Measurements from ENCODE around the gene HCFC2. TPM values are rescaled to one million over a fixed set of nuclear protein-coding genes. Genes with fewer than 3 reads are reported as not detected.

HCFC2 gene
- total and polyA plus RNA-seq, 2 of the 8 experiments (the other 6 are each of a cell fraction or from before 2014, with no cell fraction given) = 0.62 to 1.8 TPM

DNA sequence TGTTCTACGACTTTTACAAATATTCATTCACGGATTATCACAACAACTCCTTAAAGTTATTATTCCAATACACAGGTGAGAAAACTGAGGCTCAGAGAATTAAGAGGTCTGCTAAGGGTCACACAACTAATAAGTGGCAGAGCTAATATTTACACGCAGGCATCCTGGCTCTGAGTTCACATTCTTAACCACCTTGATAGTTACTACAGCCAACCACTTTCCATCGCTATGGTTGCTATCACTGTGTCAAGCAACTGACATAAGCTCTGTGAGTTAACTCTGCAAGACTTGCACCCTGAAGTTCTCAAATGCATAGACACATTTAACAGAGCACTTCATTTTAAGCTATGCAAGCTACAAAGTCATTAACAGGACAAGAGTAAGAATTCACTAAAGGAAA is 18.0 kb upstream of the HCFC2 start:
- no peak for TF ChIP-seq RXRA (IDR thresholded peaks at IDR 0.05; ENCODE audit: insufficient read depth, low read depth, low read length)
- TF ChIP-seq CTBP2 (IDR thresholded peaks at IDR 0.05; ENCODE audit: borderline replicate concordance, insufficient read depth, insufficient read length, low read length) = no peak
- Histone ChIP-seq H3K79me2 (ENCODE audit: control insufficient read depth in 1 of 2, insufficient read depth in 2 of 2, low read length in 2 of 2) (no peaks in the 10 kb centered on the region), H3K23me2 (ENCODE audit: low read depth, low read length) (peaks cover 11% of the 10 kb centered on the region), H4K5ac (ENCODE audit: insufficient read length, low read depth, low read length) (no peak overlapping the region), H3K56ac (replicated peaks; ENCODE audit: insufficient read length, low read depth, low read length) (no peak overlapping the region), H3K4me3 (ENCODE audit: extremely low read depth in 1 of 4, insufficient read depth in 2 of 4, low read depth in 3 of 4, low read length in 4 of 4) (no peak overlapping the region), H3K4me1 (replicated peaks in 1 of 4; ENCODE audit: control insufficient read depth in 3 of 4, insufficient read depth in 4 of 4, low read length in 3 of 4) (peaks cover 0 to 3% (median 1%) of the 10 kb centered on the region in 4 experiments; a peak in 2 of 7 replicates), H3K9me3 (ENCODE audit: insufficient read depth in 2 of 2, low read depth in 1 of 2, low read length in 1 of 2) (no peaks in the 10 kb centered on the region), H3K79me1 (ENCODE audit: low read depth, low read length) (no peaks in the 10 kb centered on the region), H3K36me3 (ENCODE audit: control insufficient read depth in 2 of 4, insufficient read depth in 4 of 4, low read length in 3 of 4) (no peaks in the 10 kb centered on the region), H2BK20ac (ENCODE audit: low read length) (no peak overlapping the region), H3K4me2 (ENCODE audit: insufficient read depth in 1 of 2, low read depth in 2 of 2, low read length in 2 of 2) (no peak overlapping the region), H3K14ac (ENCODE audit: insufficient read length) (no peak overlapping the region), H2AK5ac (ENCODE audit: low read depth, low read length) (no peak overlapping the region), H2BK15ac (ENCODE audit: low read length) (no peak overlapping the region), H4K20me1 (replicated peaks in 1 of 2; ENCODE audit: control insufficient read depth in 1 of 2, insufficient read depth in 2 of 2, low read length in 2 of 2) (no peaks in the 10 kb centered on the region), H3K18ac (ENCODE audit: extremely low read depth, low read length) (no peak overlapping the region), H3K23ac (ENCODE audit: insufficient read length) (no peak overlapping the region), H2BK12ac (ENCODE audit: low read depth, low read length) (no peak overlapping the region), H3K27me3 (replicated peaks in 1 of 4; ENCODE audit: control insufficient read depth in 3 of 4, extremely low read depth in 1 of 4, insufficient read depth in 3 of 4, low read length in 3 of 4) (peaks cover 0 to 3% (median 0%) of the 10 kb centered on the region in 4 experiments; a peak in 2 of 7 replicates), H2AFZ (ENCODE audit: low read length) (no peak overlapping the region), H3K9ac (replicated peaks in 1 of 4; ENCODE audit: extremely low read depth in 1 of 4, low read depth in 3 of 4, low read length in 3 of 4) (no peak overlapping the region), H3K4ac (replicated peaks; ENCODE audit: insufficient read length, low read depth, low read length) (no peak overlapping the region), H3K27ac (ENCODE audit: low read depth, low read length) (no peak overlapping the region), H4K91ac (replicated peaks; ENCODE audit: insufficient read length, low read length) (no peak overlapping the region), H4K8ac (ENCODE audit: extremely low read depth, insufficient read depth, low read length) (no peak overlapping the region), H2BK5ac (ENCODE audit: low read depth, low read length) (no peak overlapping the region), H2BK120ac (replicated peaks; ENCODE audit: low read depth, low read length) (no peak overlapping the region)
- WGBS, 2 experiments (ENCODE audit: extremely low coverage in 1 of 2, insufficient coverage in 1 of 2, insufficient read length in 1 of 2, insufficient replicate concordance in 2 of 2, low coverage in 1 of 2, low lambda C conversion rate in 2 of 2, missing lambda C conversion rate in 1 of 2) = 96% methylated on average over 4 of the region's 4 CpGs; no CpG with 5 or more reads in 1 of the 2 experiments
- CTCF ChIA-PET (ENCODE audit: partially characterized antibody) = interaction anchor here (0.6 to 2.9 kb wide), 8 partner anchors 10 to 1176 kb away, joined by 3 to 13 read pairs (median 4); no protein-coding TSS in a partner anchor
- no peak for DNase-seq (ENCODE audit: low read depth in 1 of 2, low spot score in 2 of 2)
- no peak for FAIRE-seq
- POLR2A ChIA-PET (ENCODE audit: partially characterized antibody) = interaction anchor here (1.3 kb wide), 1 partner anchor 80 kb away, joined by 3 read pairs; no protein-coding TSS in a partner anchor

Measured in H1 (cell line).